Measurements from ENCODE around the gene OSBPL1A.

Gene OSBPL1A

DNA sequence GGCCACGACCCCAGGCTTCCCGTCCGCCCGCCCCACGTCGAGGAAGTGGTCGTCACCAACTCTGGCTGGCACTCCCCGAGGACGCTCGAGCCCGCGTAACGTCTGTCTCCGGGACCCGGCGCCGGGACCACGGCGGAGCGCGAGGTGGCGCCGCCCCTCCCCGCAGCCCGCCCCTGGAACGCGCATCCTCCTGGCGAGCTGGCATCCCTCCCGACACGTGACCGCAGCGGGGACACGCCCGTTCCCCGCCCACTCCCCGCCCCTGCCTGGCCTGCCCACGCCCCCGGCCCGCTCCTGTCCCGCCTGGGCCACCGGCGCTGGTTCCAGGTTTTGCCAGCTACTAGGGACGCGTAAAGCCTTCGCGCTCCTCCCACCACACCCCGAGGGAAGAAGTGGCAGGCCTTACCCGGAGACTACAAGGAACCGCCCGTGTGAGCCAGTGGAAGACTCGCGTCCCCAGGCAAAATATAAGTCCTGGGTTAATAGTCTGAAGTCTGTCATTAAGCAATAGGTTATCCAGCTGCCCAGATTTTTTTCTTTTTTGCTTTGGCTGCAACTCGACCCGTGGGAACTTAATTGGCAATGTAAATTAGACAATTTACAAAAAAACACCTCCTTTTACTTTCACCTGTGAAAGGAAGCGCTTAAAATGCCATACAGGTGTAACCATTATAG, at the start of gene OSBPL1A:
OSBPL1A (minus strand) TSS at position 131 of the 675 bp plus-strand sequence. CDS start 20,291 bp downstream, outside the sequence.
- peak within 1 kb of the TSS; percentile 83 for H3K4me3 ChIP-seq (ENCODE audit: low read length)
- H3K27ac ChIP-seq (ENCODE audit: low read length), result no peak within 1 kb of the TSS
- peak within 1 kb of the TSS; percentile 81 for H2AFZ ChIP-seq (ENCODE audit: low read depth, low read length)
- H3K79me2 ChIP-seq (ENCODE audit: low read length), result no peaks in the 10 kb centered on the region
- peak within 1 kb of the TSS; percentile 97 for H3K4me2 ChIP-seq (ENCODE audit: low read length)
- H3K9me3 ChIP-seq (ENCODE audit: insufficient read depth, low read length), result peaks cover 4% of the 10 kb centered on the region; the same call in 1 of the 2 replicates
- no peaks in the 10 kb centered on the region for H3K36me3 ChIP-seq (replicated peaks; ENCODE audit: low read depth, low read length)
- peaks cover 26% of the 10 kb centered on the region; the same call in 1 of the 2 replicates for H3K27me3 ChIP-seq (ENCODE audit: low read depth, low read length)
- no peaks in the 10 kb centered on the region for H4K20me1 ChIP-seq (ENCODE audit: insufficient read depth, low read length)
- TF ChIP-seq, protein P1, sequence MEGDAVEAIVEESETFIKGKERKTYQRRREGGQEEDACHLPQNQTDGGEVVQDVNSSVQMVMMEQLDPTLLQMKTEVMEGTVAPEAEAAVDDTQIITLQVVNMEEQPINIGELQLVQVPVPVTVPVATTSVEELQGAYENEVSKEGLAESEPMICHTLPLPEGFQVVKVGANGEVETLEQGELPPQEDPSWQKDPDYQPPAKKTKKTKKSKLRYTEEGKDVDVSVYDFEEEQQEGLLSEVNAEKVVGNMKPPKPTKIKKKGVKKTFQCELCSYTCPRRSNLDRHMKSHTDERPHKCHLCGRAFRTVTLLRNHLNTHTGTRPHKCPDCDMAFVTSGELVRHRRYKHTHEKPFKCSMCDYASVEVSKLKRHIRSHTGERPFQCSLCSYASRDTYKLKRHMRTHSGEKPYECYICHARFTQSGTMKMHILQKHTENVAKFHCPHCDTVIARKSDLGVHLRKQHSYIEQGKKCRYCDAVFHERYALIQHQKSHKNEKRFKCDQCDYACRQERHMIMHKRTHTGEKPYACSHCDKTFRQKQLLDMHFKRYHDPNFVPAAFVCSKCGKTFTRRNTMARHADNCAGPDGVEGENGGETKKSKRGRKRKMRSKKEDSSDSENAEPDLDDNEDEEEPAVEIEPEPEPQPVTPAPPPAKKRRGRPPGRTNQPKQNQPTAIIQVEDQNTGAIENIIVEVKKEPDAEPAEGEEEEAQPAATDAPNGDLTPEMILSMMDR (IDR thresholded peaks at IDR 0.05; ENCODE audit: low read depth, low read length), result no peak
- no peak for TF ChIP-seq EZH2phosphoT487 (IDR thresholded peaks at IDR 0.05; ENCODE audit: low read depth)
- H3K4me1 ChIP-seq (ENCODE audit: low read length), result peaks cover 38% of the 10 kb centered on the region
- H3K9ac ChIP-seq (ENCODE audit: low read length), result peak within 1 kb of the TSS; percentile 60

DNA sequence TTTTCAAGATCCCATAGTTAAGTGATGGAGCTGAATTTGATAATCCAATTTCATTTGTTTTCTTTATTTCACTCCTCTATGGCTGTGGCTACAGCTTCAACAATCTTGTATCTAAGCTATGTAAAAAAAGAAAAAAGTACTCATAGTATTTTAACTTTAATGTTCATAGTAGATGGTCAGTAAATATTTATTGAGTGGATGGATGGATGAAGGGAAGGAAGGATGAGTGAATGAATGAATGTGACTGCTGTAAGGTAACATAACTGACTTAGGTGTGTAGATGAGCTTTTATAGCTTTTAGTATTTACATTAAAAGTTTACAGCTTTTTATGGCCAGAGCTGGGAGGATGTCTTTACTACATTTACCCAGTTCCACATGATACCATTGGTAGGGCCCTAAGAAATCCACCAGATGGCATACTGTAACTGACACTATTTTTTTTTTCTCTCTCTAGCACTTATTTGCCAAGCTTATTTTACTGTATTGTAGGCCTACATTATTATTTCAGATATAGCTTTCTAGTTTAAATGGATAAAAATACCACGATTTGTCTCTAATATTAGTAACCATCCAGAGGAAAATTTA, 49.4 kb upstream of the OSBPL1A start:
- H3K36me3 ChIP-seq (replicated peaks; ENCODE audit: low read depth, low read length), result peaks cover 46% of the 10 kb centered on the region
- no peak overlapping the region for H2AFZ ChIP-seq (ENCODE audit: low read depth, low read length)

DNA sequence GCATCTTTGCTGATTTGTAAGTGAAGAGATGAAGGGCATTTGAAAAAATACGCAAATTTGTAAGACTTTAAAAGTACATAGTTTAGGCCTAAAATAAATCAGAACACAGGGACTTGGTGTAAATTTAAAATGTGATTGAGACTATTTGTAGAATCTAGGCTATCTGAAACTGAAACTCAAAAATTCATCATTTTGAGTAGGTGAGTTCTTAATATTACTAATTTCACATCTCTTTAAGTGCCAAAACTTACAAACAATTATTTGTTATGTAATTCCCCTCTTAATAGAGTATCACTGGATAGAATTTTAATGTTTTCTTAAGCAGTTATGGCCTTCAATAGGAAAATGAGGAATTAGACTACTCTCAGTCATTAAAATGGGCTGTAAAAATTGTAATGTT, 48.8 kb upstream of the OSBPL1A start:
- Histone ChIP-seq H3K4me2 (ENCODE audit: low read length) (peak overlapping the region; percentile 70), H3K36me3 (replicated peaks; ENCODE audit: low read depth, low read length) (peaks cover 50% of the 10 kb centered on the region)

More for the DNA sequence above, 49.4 kb upstream of the OSBPL1A start:
- peak overlapping the region; percentile 70 for H3K4me2 ChIP-seq (ENCODE audit: low read length)
- H3K9ac ChIP-seq (ENCODE audit: low read length), result no peak overlapping the region
- H3K4me1 ChIP-seq (ENCODE audit: low read length), result peaks cover 45% of the 10 kb centered on the region
- H3K4me3 ChIP-seq (ENCODE audit: low read length), result peak overlapping the region; percentile 6; the same call in 1 of the 2 replicates
- H3K27me3 ChIP-seq (ENCODE audit: low read depth, low read length), result no peaks in the 10 kb centered on the region
- TF ChIP-seq EZH2phosphoT487 (IDR thresholded peaks at IDR 0.05; ENCODE audit: low read depth), result no peak
- TF ChIP-seq, protein P1 (IDR thresholded peaks at IDR 0.05; ENCODE audit: low read depth, low read length), result peak; percentile 51
- peak overlapping the region; percentile 61 for H3K27ac ChIP-seq (ENCODE audit: low read length)
- H4K20me1 ChIP-seq (ENCODE audit: insufficient read depth, low read length), result peaks cover 3% of the 10 kb centered on the region; the same call in 1 of the 2 replicates
- H3K9me3 ChIP-seq (ENCODE audit: insufficient read depth, low read length), result no peaks in the 10 kb centered on the region
- H3K79me2 ChIP-seq (ENCODE audit: low read length), result no peaks in the 10 kb centered on the region

More for the DNA sequence above, 48.8 kb upstream of the OSBPL1A start:
- Histone ChIP-seq H2AFZ (ENCODE audit: low read depth, low read length) (no peak overlapping the region), H3K9me3 (ENCODE audit: insufficient read depth, low read length) (no peaks in the 10 kb centered on the region), H3K4me1 (ENCODE audit: low read length) (peaks cover 45% of the 10 kb centered on the region), H3K4me3 (ENCODE audit: low read length) (peak overlapping the region; percentile 39; the same call in 1 of the 2 replicates), H3K9ac (ENCODE audit: low read length) (no peak overlapping the region), H3K27ac (ENCODE audit: low read length) (peak overlapping the region; percentile 61), H4K20me1 (ENCODE audit: insufficient read depth, low read length) (peaks cover 3% of the 10 kb centered on the region; the same call in 1 of the 2 replicates), H3K79me2 (ENCODE audit: low read length) (no peaks in the 10 kb centered on the region), H3K27me3 (ENCODE audit: low read depth, low read length) (no peaks in the 10 kb centered on the region)
- TF ChIP-seq EZH2phosphoT487 (IDR thresholded peaks at IDR 0.05; ENCODE audit: low read depth), result no peak
- TF ChIP-seq, protein P1 (IDR thresholded peaks at IDR 0.05; ENCODE audit: low read depth, low read length), result no peak

Measured in OCI-LY3 (cell line).